ELF-1 (cell line): Measurements from ENCODE around the gene PLK2.

Source experiments
- DNase-seq: peaks from one replicate; pipeline ENCODE4 v3.0.0-alpha.2; 2016; ENCODE audit warnings: low read depth, low spot score

PLK2 gene

DNA sequence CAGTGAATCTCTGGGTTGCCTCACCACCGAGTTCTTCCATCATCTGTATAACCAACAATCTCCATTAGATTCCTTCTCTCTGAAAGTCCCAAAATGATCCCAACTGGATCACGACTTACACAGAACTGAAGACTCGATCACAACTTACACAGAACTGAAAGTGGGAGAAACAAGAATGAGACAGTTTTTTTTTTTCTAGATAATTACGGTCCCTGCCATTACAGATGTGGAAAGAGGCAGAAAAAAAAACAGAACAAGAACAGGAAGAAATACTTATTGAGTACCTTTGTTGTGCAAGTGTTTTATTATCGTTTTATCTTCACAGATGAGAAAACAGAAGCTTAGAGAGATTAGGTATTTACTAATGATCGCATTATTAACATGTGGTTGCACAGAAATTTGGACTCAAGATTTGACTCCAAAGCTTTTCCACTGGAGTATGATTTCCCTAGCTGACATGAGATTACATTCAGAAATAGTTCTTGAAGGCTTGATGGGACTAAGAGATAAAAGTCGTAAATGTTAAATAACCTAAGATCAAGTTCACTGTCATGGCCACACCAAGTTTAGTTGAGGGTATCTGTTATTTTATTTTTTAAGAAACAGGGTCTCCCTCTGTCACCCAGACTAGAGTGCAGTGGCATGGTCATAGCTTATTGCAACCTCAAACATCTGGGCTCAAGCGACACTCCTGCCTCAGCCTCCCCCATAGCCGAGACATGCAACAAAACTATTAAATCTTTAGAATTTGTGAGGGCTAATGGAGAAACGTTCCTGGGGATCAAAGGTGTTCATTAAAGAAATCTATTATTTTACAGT lies 8.9 kb downstream of the PLK2 start:
- no peak for DNase-seq

DNA sequence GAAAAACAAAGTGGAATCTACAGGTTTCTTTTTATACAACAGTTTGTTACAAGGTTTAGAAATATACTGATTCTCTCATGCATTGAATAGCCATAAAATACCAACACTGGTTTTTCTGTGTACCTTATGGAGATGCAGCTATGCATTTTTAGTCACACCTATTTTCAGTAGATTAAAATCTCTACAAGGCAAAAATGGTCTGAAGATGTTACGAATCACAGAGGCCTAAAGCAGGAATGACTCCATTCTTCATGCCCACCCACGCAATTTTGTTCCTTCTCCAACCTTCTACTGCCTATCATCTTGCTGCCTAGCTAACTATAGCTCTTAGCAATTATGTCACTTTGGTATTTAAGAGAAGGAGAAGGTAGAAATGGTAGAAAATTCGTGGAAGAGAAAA lies 9.9 kb downstream of the PLK2 start:
- DNase-seq, result no peak

- DNase-seq, result no peak
These were observed 12.7 kb downstream of the PLK2 start for GRCh38 chr5:58447226-58447625.

- DNase-seq, result no peak
These were observed 13.9 kb downstream of the PLK2 start for GRCh38 chr5:58446024-58446423.

DNA sequence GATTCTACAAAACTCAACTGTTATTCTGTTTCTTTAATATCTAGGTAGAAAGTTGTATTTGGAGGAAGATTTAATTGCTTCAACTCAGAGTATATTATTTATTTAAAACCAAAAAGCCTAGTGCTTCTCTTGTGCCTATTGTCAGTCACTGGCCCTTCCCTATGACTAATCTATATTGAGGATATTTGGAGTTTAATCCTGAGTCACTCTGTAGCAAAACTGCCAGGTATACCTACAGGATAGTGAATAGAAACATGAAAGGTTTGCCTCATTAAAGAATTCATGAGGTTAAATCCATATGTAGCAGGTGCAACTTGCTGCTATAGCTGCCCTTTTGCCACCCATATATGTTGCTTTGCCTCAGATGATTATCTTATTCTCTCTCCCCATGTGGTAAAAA lies 15.1 kb downstream of the PLK2 start:
- DNase-seq, result no peak

DNA sequence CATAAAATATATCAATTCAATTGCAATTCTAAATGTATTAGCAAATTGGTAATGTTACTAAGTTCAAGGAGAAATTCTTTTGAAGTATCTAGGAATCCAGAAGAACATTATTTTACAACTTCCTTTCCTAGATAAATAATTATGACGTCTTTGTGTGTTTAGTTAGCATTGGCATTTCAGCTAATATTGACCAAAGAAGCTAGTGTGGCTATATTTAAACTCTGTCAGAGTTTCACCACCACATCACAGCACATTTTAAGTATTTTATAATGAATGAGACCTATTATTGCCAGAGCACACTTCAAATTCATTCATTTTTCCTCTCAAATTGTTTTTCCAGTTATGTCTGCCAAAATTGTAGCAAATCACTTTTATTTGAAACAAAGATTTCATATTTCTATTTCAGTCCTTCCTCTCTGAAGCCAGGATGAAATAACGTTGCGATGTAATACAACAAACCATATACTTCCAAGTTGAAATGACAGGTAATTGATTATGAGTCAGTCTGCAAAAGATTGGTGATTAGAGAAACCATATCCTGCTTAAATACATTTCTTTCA lies 18.9 kb downstream of the PLK2 start:
- DNase-seq, result no peak

DNA sequence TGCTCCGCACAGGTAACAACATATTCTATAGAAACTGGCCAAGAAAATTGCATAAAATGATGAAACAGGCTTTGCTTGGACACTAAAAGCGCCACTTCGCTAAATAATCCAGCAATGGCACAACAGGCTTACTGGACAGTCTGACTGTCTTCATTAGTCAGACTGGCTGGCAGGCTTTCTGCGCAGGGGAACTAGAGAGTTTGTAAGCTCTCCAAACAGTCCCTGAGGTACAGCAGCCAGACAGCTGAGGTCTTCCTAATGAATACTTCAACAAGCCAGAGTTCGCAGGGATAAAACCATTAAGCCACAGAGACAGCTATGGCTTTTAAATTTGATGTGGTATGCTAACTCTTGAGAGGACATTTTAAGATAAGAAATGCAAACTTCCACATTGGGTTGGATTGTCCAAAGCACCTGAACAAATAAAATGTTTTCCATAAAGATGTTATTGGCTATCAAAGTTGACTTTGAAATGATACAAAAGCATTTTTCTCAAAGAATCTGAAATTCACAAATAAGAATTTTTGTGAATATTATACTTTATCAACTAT lies 20.7 kb downstream of the PLK2 start:
- DNase-seq, result no peak

DNA sequence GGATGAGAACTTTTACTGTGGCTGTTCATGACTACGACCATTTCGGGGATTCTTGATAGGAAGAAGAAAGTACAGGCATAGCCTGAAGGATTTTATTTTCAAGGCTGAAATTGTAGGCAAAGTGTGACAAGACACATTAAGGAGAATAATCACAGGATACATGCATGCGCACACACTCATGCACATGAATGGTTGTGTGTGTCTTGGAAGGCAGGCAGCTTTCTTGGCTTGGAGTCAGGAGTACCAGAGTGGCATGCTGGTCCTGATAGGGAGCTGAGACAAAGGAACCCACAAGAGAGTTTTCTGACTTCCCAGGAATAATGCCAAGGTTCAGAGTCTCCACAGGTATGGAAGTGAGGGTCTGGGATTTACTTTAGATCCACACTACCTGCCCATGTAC lies 22.2 kb downstream of the PLK2 start:
- DNase-seq, result no peak

GRCh38 chr5:58431832-58432231 lies 28.1 kb downstream of the PLK2 start:
- DNase-seq, result no peak

DNA sequence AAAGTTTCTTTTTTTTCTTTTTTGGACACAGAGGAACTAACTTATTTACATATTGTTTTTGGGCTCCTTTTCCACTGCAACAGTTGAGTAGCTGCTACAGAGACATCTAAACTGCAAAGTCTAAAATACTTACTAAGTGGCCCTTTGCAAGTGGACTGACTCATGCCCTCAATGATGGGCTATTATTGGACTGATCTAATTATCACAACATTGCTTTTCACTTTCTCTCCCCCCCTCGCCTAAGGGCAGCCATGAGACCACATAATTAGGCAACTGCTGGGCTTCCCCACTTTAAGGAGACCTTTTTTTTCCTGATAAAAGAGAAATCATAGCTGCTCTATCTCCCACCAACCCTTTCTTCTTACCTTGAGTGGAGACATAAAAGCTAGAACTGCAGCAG lies 47.0 kb downstream of the PLK2 start:
- peak; percentile 4 for DNase-seq

DNA sequence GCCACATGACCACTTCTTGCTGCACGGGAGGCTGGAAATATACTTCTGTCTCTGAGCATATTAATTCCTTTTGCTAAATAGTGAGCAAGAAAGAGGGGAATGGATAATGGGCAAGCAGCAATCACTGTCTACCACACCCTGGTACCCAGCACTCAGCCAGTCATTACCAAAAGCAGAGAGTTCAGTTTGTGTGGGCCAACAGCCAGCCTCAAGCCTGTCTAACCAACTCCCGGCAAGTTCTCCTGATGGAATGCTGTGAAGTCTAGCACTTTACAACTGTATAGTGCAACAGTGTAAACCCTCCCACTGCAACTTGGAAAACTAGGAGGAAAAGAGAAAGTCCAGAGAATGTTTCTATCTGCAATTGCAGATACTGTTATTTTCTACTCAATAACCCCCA lies 47.8 kb downstream of the PLK2 start:
- DNase-seq, result no peak

DNA sequence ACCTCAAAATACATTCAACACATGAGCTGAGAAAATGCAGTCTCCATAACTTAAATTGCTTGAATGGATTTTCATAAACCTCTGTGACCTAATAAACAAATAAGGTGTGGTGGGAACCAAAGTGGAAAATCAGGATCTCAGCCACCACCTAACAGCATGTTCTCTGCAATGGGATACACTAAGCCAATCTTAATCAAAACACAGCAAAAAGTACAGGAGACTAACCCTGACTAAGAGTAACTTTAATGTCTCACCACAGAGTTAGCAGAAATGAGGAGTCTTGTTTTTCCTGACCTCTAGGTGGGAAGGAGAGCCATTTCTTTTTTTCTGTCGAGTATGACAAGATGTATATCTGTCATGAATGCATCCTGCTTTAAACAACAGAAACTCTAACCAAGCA lies 48.5 kb downstream of the PLK2 start:
- no peak for DNase-seq

DNA sequence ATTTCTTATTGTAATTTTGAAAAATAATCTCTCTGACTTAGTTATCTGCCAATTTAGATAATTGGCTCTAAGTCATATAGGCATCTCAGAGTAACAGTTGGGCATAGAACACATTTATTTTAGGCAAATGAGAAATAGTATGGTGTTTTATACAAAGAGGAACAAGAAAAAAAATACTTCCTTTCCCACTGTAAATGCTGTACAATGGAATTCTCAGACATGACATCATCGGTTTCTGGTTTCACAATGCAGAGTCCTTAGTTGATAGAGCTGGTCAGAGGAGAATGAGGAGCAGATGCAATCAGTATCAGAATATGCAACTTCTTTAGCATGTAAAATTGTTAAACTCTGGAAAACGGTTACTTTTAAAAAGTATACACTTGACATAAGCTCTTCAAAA lies 49.4 kb downstream of the PLK2 start:
- no peak for DNase-seq

- no peak for DNase-seq
These were observed 52.7 kb downstream of the PLK2 start for GRCh38 chr5:58407042-58407719.

DNA sequence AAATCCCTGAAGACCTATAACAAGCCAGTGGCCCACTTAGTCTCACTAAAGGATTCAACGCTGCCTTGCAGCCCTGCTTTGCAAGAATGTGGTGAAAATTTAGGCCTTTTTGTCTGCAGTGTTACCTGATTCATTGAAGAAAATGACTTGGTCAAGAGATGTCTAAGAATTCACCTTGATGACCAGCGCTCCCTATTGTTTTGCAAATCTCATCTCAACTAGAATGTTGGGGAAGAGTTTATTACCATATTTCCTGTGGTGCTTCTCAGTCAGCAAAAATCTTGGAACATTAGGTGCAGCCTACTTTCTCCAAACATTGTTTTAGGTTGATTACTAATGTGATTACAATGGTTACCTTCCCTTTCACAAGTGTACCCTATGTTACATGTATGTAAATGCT lies 53.5 kb downstream of the PLK2 start:
- no peak for DNase-seq

DNA sequence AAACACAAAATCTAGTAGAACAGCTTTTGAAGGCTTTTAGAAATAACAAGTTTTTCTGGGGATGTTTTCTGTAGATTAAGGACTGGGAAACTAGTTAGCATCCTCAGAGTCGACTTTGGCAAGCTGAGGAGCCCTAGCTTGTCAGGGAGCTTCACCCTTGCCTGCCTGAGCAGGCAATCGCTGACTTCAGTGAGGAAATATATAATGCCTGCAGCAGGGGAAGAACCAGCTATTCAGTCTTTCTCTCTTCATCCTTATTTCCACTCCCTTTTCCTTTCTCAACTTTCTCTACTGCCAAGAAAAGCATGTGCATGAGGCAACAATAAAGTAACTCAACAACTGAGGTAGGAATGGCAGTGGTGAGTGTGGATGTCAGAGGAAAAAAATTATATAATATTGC lies 54.7 kb downstream of the PLK2 start:
- no peak for DNase-seq

GRCh38 chr5:58404734-58405133 lies 55.2 kb downstream of the PLK2 start:
- no peak for DNase-seq
